Progenitor cell of endocrine pancreas (in vitro differentiated cells): ENCODE data around the gene NAV2. TPM values are rescaled to one million over a fixed set of nuclear protein-coding genes. Genes with fewer than 3 reads are reported as not detected.
A peak's percentile ranks its signal among the peaks of the same experiment; 100 is the strongest.

ENCODE experiments used
- DNase-seq: peaks from one replicate; pipeline ENCODE4 v3.0.0; 2021; ENCODE audit warnings: low spot score; ENCODE audit not compliant: unreplicated experiment
- H3K27ac Mint-ChIP-seq: 2 replicates; pipeline ENCODE4 v1.8.0; 2021; ENCODE audit warnings: mild to moderate bottlenecking, moderate library complexity, mixed read lengths
- H3K27me3 Mint-ChIP-seq: 2 replicates; pipeline ENCODE4 v1.8.0; 2021; ENCODE audit warnings: mixed read lengths
- H3K36me3 Mint-ChIP-seq: 2 replicates; pipeline ENCODE4 v1.8.0; 2022; ENCODE audit warnings: mixed read lengths; ENCODE audit not compliant: insufficient read depth
- H3K4me1 Mint-ChIP-seq: 2 replicates; pipeline ENCODE4 v1.8.0; 2021; ENCODE audit warnings: low read depth, mixed read lengths
- H3K4me3 Mint-ChIP-seq: 2 replicates; pipeline ENCODE4 v1.8.0; 2021; ENCODE audit warnings: low read depth, mild to moderate bottlenecking, moderate library complexity, mixed read lengths
- H3K9me3 Mint-ChIP-seq: 2 replicates; pipeline ENCODE4 v1.8.0; 2021; ENCODE audit warnings: low read depth, mixed read lengths
- total RNA-seq: library from RNA; stranded (reverse); gene quantifications from 2 replicates; pipeline ENCODE4 v1.2.1, GENCODE V29; 2021
- TF ChIP-seq, protein P1 (sequence below): fragments of 200-600 bp; sonication (generic); IDR thresholded peaks from one replicate; pipeline ENCODE4 v1.5.0; 2021; ENCODE audit warnings: antibody characterized with exemption, mild to moderate bottlenecking; ENCODE audit not compliant: unreplicated experiment

NAV2 gene
- total RNA-seq, 1 donor from 2014 or later = 88.3 TPM

- Mint-ChIP-seq H3K4me1 (peaks cover 21% of the 10 kb centered on the region), H3K27me3 (no peaks in the 10 kb centered on the region), H3K27ac (peak overlapping the region; percentile 25), H3K4me3 (no peak overlapping the region), H3K9me3 (no peaks in the 10 kb centered on the region), H3K36me3 (peaks cover 52% of the 10 kb centered on the region)
- DNase-seq = no peak
- TF ChIP-seq, protein P1, sequence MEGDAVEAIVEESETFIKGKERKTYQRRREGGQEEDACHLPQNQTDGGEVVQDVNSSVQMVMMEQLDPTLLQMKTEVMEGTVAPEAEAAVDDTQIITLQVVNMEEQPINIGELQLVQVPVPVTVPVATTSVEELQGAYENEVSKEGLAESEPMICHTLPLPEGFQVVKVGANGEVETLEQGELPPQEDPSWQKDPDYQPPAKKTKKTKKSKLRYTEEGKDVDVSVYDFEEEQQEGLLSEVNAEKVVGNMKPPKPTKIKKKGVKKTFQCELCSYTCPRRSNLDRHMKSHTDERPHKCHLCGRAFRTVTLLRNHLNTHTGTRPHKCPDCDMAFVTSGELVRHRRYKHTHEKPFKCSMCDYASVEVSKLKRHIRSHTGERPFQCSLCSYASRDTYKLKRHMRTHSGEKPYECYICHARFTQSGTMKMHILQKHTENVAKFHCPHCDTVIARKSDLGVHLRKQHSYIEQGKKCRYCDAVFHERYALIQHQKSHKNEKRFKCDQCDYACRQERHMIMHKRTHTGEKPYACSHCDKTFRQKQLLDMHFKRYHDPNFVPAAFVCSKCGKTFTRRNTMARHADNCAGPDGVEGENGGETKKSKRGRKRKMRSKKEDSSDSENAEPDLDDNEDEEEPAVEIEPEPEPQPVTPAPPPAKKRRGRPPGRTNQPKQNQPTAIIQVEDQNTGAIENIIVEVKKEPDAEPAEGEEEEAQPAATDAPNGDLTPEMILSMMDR = no peak
Measured at GRCh38 chr11:20089796-20090653, 377.4 kb downstream of the NAV2 start.

- Mint-ChIP-seq H3K27me3 (no peaks in the 10 kb centered on the region), H3K9me3 (no peaks in the 10 kb centered on the region), H3K27ac (no peak overlapping the region), H3K36me3 (peaks cover 52% of the 10 kb centered on the region), H3K4me3 (no peak overlapping the region), H3K4me1 (peaks cover 21% of the 10 kb centered on the region)
- DNase-seq = no peak
- TF ChIP-seq, protein P1 = no peak
Measured at GRCh38 chr11:20090654-20091374, 378.2 kb downstream of the NAV2 start.

- no peak for DNase-seq
Measured at GRCh38 chr11:20093775-20094174, 381.1 kb downstream of the NAV2 start.

DNA sequence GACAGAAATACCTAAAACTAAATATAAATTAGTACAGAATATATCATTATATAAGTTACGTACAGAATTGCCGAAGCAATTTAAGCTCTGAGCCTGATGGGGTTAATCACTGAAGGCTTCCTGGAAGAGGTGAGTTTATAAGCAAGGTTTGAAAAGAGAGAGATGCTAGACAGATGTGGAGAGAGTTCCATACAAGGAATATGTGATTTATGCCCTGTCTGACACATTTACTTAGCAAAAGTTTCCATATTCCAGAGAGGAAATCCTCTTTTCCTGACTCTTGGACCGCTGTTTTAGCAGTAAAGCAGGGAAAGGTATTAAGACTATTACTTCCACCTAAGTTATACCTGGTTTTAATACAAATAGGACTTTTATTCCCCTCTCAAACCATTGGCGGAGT lies 382.6 kb downstream of the NAV2 start:
- peaks cover 50% of the 10 kb centered on the region for H3K36me3 Mint-ChIP-seq
- no peaks in the 10 kb centered on the region for H3K9me3 Mint-ChIP-seq
- no peak overlapping the region for H3K27ac Mint-ChIP-seq
- H3K27me3 Mint-ChIP-seq = no peaks in the 10 kb centered on the region
- DNase-seq = no peak
- peaks cover 7% of the 10 kb centered on the region for H3K4me1 Mint-ChIP-seq
- TF ChIP-seq, protein P1 = no peak
- H3K4me3 Mint-ChIP-seq = no peak overlapping the region

More at GRCh38 chr11:20093775-20094174, 381.1 kb downstream of the NAV2 start:
- no peaks in the 10 kb centered on the region for H3K9me3 Mint-ChIP-seq
- no peaks in the 10 kb centered on the region for H3K27me3 Mint-ChIP-seq
- H3K4me1 Mint-ChIP-seq = peaks cover 20% of the 10 kb centered on the region
- no peak overlapping the region for H3K4me3 Mint-ChIP-seq
- TF ChIP-seq, protein P1 = no peak
- H3K27ac Mint-ChIP-seq = peak overlapping the region; percentile 10
- peaks cover 54% of the 10 kb centered on the region for H3K36me3 Mint-ChIP-seq

- peaks cover 47% of the 10 kb centered on the region for H3K36me3 Mint-ChIP-seq
- no peaks in the 10 kb centered on the region for H3K9me3 Mint-ChIP-seq
- no peaks in the 10 kb centered on the region for H3K4me1 Mint-ChIP-seq
- H3K27ac Mint-ChIP-seq = peak overlapping the region; percentile 16
- TF ChIP-seq, protein P1 = no peak
- no peak overlapping the region for H3K4me3 Mint-ChIP-seq
- H3K27me3 Mint-ChIP-seq = no peaks in the 10 kb centered on the region
- DNase-seq = no peak
Measured at GRCh38 chr11:20097319-20098221, 384.9 kb downstream of the NAV2 start.
